Measurements from ENCODE around the gene TRAT1.

DNA sequence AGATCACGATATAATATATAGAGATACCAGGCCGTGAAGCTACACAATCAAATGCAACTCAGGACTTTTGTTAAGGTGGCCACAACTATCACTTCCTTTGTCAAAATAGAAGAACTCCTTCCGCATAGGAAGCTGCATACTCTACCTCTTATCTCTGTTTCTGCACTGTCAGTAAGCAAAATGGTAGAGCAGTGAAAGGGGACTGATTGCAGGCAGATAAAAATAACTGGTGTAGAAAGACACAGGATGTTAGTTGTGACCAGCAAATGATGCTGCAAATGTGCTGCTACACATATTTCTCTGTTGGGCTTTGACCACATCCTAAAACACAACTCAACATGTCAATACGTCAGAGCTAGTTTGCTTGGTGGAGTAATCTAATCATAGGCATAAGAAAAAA, 16.3 kb upstream of the TRAT1 start:
- TF ChIP-seq, protein P1, sequence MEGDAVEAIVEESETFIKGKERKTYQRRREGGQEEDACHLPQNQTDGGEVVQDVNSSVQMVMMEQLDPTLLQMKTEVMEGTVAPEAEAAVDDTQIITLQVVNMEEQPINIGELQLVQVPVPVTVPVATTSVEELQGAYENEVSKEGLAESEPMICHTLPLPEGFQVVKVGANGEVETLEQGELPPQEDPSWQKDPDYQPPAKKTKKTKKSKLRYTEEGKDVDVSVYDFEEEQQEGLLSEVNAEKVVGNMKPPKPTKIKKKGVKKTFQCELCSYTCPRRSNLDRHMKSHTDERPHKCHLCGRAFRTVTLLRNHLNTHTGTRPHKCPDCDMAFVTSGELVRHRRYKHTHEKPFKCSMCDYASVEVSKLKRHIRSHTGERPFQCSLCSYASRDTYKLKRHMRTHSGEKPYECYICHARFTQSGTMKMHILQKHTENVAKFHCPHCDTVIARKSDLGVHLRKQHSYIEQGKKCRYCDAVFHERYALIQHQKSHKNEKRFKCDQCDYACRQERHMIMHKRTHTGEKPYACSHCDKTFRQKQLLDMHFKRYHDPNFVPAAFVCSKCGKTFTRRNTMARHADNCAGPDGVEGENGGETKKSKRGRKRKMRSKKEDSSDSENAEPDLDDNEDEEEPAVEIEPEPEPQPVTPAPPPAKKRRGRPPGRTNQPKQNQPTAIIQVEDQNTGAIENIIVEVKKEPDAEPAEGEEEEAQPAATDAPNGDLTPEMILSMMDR (IDR thresholded peaks at IDR 0.05; ENCODE audit: borderline replicate concordance, extremely low read depth, low read length, poor library complexity, severe bottlenecking), result no peak
- no peak for TF ChIP-seq EZH2 (IDR thresholded peaks at IDR 0.05; ENCODE audit: borderline replicate concordance, low read depth, low read length, severe bottlenecking)

Measured in DND-41 (cell line).